NCI-H1105 treated with DMSO at 0.1 percent for 48 hours (cell line): Measurements from ENCODE around the gene TRPM2.
A peak's percentile ranks its signal among the peaks of the same experiment; 100 is the strongest.
"Not testable (repeated sequence)": the region's sequence is repeated elsewhere in the genome, so short reads cannot be mapped to it uniquely, and the experiment has no call there.

Experiments
- DNase-seq: peaks from one replicate; lab custom pipeline; 2025; lab: John Stamatoyannopoulos, UW

Gene TRPM2

DNA sequence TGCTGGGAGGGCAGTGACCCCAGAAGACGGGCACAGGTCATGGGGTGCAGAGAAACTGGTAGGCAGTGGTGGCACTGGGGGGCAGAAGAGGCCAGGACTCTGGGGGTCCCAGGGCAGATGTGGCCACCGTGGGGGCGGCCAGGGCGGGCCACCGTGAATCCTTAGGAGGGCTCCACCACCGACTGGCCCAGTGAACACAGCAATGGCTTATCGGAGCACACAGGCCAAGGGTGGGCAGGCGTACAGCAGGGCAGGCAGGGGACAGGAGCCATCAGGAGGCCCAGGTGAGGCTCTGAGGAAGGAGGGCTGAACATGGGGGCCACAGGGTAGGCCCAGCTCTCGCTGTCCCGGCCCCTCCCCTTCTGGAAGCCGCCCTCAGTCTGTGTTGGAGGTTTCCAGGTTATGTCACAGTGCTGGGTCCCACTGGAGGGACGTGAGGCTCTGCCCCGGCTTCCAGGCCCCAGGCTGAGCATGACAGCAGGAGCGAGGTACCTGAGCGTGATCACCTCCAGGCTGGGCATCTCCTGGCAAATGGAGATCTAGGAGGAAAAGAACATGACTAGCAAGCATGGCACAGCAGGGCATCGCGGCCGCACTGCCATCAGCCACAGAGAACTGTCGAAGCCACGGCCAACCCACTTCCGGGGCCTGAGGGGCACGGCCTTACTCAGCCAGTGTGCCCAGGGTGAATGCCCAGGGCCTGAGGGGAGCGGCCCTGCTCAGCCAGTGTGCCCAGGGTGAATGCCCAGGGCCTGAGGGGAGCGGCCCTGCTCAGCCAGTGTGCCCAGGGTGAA lies 18.0 kb upstream of the TRPM2 start:
- no peak for DNase-seq

DNA sequence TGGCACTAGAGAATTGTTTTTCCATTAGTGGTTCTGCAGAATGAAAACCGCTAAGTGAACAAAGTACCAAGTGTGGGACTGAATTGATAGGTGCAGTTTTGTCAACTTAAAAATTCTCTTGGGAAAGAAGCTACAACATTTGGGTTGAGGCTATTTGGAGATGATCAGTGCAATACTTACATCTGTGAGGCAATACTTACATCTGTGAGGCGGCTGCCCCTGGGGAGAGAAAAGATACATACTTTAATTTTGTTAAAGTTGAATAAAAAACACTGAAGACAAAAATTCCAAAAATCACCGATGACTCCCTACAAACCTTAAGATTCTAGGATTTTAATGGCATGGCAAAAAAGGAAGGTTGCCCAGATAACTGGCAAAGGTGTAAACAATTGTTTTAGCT lies 16.0 kb upstream of the TRPM2 start:
- DNase-seq: no peak

DNA sequence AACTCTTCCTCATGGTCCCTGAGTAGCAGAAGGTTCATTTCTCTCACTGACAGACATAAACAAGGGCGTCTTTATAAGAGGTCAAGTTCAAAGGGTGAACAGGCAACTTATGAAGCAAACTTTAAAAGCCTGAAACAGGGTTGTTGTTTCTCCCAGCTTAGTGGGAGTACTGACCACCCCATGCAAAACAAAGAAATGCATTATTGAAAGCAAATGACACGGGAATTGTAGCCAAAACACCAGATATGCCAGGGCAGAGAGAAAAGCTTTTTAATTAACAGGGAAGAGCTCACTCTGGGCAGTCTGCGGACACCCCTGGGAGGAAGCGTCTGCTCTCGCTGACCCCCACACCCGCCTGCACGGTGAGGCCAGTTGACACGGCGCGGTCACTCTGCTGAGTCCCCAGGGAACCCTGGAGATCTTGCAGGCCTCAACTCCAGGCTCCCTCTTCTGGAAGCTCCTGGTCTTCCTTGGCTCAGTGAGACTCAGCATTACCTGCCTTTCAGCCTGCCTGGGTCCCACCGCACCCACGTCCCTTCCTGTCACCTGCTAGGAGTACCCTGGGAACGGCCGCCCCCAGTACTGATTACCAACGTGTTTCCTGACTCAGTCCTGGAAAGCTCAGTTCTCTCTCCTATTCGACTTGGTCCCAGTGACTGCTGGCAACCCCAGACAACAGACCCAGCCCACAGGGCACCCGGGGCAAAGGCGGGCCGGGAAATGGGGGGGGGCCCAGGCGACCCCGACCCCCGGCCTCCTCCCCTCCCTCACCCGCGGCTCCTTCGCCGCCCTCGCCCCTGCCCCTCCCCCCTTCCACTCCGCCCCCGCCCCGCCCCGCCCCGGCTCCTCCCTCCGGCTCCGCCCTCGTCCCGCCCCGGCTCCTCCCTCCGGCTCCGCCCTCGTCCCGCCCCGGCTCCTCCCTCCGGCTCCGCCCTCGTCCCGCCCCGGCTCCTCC lies 15.2 kb upstream of the TRPM2 start:
- DNase-seq: peak; percentile 59

- peak; percentile 93 for DNase-seq
Measured at GRCh38 chr21:44338971-44339910, 14.2 kb upstream of the TRPM2 start, which contains the start of gene CFAP410. TSS of gene CFAP410 (minus strand) at chr21:44339390. CDS start at chr21:44339194, 196 bp downstream.

DNA sequence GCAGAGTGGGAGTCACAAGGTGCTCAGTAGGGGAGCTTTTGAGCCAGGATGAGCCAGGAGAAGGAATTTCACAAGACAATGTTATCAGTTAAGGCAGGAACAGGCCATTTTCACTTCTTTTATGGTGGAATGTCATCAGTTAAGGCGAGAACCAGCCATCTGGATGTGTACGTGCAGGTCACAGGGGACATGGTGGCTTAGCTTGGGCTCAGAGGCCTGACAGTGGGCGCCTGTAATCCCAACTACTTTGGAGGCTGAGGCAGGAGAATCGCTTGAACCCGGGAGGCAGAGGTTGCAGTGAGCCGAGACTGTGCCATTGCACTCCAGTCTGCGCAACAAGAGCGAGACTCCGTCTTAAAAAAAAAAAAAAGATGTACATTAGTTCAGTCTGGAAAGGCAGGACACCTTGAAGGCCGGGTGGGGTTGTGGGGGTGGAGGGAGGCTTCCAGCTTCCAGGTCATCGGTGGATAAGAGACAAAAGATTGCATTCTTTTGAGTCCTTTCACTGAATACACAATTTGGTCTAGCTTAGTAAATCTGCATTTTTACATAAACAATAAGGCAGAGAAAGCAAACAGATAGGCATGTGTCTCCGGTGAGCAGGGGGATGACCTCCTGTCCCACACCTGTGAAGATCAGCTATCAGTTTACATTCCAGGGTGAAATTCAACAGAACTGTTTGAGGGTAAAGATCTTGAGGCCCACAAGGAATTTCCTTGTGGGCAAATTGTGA lies 11.5 kb upstream of the TRPM2 start:
- DNase-seq: not testable (repeated sequence)

DNA sequence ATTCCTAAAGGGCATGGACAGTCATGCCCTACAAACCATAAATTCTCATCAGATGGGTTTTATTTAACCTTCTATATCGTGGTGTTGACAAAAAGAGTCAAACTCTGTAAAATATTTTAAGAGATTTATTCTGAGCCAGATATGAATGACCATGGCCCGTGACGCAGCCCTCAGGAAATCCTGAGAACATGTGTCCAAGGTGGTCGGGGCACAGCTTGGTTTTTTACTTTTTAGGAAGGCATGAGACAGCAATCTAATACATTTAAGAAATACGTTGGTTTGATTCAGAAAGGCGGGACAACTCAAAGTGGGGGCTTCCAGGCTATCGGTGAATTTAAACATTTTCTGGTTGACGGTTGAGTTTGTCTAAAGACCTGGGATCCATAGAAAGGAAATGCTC lies 10.4 kb upstream of the TRPM2 start:
- not testable (repeated sequence) for DNase-seq

DNA sequence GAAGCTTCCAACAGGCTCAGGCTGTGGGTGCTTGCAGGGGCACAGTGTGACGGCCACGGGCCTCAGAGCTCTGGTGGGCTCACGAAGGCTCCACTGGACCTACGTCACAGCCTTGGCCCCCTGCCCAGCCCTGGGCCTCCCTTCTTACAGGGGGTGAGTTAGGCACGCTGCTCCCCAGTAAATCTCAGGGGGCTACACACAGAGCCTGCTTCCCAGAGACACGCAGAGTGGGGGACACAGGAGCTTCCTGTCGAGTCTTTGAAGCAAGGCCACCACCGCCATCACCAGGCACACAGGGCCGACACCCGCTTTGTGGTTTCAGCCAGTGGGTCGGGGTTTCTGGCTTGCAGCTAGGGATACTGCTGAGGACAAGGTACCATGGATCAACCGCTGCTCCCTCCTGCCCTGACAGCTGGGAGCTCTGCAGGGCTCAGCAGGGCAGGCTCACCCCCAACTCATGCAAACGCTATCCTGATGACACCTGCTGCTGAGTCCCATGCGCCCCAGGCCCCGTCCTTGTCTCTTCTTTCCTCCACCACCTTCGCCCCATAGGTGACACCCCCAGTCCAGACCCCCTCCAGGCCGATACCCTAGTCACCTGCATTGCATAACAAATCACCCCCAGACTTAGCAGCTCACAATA lies 8.8 kb upstream of the TRPM2 start:
- DNase-seq: no peak

- DNase-seq: no peak
Measured at GRCh38 chr21:44345495-44345894, 7.9 kb upstream of the TRPM2 start.

DNA sequence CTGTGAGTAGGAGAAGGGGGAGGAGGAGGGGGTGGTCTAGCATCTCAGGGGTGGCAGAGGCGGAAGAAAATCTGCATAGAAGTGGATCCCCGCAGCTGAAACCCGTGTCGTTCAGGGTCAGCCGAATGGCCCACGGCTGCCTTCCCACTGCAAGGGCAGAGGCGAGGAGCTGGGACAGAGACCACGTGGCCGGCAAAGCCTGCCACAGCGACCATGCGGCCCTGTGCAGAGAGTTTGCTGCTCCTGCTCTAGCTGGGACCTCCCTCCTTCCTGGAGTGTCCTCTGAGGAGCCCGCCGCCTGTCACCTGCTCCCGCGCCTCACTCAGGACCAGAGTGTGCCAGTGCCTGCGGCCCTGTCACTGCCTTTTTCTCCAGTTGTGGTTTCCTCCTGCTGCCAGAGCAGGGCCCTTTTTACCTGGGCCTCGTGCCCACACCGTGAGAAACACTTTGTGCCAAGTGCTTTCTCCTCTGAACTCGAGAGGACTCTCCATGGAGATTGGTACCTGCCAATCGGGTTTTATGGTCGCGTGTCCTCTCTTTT lies 5.4 kb upstream of the TRPM2 start:
- peak; percentile 83 for DNase-seq

DNA sequence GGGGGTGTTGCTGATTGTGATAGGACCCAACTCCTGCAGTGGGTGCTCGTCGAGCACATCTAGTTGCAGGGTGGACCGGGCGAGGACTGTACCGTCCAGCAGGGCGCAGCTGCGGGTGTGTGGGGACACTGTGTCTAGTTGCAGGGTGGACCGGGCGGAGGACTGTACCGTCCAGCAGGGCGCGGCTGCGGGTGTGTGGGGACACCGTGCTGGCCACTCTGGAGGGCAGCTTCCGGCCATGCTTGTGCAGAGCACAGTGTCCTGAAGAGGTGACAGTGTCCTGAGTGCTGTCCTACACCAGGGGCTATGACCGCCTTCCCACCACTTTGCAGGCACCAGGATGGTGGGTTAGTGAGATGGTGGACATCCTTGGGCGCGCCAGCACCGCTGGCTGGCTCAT lies 4.6 kb upstream of the TRPM2 start:
- DNase-seq: no peak

GRCh38 chr21:44349416-44349846 lies 4.0 kb upstream of the TRPM2 start:
- DNase-seq: no peak

- no peak for DNase-seq
Measured at GRCh38 chr21:44349847-44350772, 3.3 kb upstream of the TRPM2 start.

GRCh38 chr21:44350773-44351481 lies 2.5 kb upstream of the TRPM2 start:
- no peak for DNase-seq

DNA sequence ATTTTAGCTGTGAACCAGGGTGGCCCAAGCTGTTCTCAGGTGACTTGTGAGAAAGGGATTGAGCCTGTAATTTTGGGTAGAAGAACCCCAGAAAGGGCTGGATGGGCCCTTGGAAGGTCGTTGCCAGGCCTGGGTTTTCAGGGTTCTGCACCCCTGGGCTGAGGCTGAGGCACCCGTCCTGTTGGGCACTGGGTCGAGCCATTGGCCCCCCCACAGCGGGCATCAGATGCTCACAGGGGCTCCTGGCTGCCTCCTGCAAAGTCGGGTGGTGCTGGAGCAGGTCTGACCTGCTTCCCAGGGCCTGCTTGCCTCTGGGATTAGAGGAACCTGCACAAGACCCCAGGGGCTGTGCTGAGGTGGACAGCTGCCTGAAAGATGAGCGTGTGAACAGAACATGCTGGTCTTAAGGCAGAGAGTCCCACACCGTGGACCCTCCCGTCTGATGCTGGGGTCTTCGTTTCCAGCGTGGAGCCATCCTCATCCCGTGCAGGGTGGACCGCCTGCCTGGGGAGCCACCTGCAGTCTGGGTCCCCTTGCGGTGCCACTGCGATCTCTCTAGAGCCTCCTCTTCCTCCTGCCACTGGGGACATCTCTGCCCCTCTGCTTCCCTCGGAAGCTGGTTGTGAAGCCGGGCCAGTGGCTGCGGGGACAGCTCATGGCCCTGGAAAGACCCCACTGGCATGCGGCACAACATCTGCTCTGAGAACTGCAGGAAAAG lies 1.7 kb upstream of the TRPM2 start:
- no peak for DNase-seq

- DNase-seq: no peak
Measured at GRCh38 chr21:44352253-44352860, 1.1 kb upstream of the TRPM2 start.

DNA sequence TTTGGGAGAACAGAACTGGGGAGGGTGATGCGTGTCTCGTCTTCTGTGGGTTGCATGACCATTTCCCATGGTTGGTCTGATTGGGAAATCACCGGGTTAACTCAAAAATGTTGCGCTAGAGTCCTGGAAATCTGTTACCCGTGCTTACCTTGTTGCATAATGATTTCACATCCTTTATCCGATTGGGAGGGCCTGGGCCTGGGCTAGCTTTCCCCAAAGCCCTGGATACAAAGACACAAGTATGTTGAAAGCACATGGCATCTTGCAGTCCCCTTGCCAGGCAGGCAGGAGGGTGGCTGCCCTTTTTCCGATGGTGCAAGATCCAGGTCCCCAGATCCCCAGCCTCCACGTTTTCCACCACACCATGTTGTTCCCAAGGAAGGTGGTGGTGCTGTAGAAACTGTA lies 582 bp downstream of the TRPM2 start:
- DNase-seq: no peak
